GM12878 (cell line): ENCODE measurements around the gene SUPT4H1. TPM values are rescaled to one million over a fixed set of nuclear protein-coding genes. Genes with fewer than 3 reads are reported as not detected.

Experiments
- ATAC-seq: fragments of 200-7000 bp; cut with Tn5 transposase; 3 replicates; pipeline ENCODE4 v1.9.1; 2020; ENCODE audit warnings: mild to moderate bottlenecking, moderate library complexity
- BruUV-seq: library from RNA; stranded (reverse); fragments of 400-500 nt; replicated peaks from 2 replicates; lab custom pipeline; 2021; lab: Mats Ljungman, UMichigan
- CTCF ChIA-PET: fragments of 300-600 bp; sonication (Branson Sonifier 250); formaldehyde crosslinking; extraction: SDS; loops from one replicate; lab custom pipeline; 2021; ENCODE audit warnings: inconsistent platforms; lab: Yijun Ruan, JAX
- POLR2A ChIA-PET: fragments of 350-600 bp; formaldehyde crosslinking; extraction: SDS; loops from one replicate; lab custom pipeline; 2021; ENCODE audit warnings: inconsistent platforms; lab: Charles Lee
- RAD21 ChIA-PET: fragments of 300-600 bp; sonication (Branson Sonifier 250); formaldehyde crosslinking; loops from one replicate; lab custom pipeline; 2023; ENCODE audit warnings: antibody characterized with exemption; ENCODE audit not compliant: unreplicated experiment; lab: Charles Lee
- SMC1A ChIA-PET: fragments of 300-600 bp; sonication (Branson Sonifier 250); formaldehyde crosslinking; loops from one replicate; lab custom pipeline; 2023; ENCODE audit not compliant: unreplicated experiment, uncharacterized antibody; lab: Charles Lee
- DNase-seq: peaks from one replicate; pipeline ENCODE4 v3.0.0-alpha.2; 2011; ENCODE audit warnings: low read depth, low spot score
- FAIRE-seq: peaks from 3 replicates; lab custom pipeline; 2011; peaks lifted over from hg19 to GRCh38; lab: Jason Lieb, UNC
- H2AFZ ChIP-seq: 2 replicates; pipeline ENCODE4 v1.6.0; 2011; ENCODE audit warnings: low read depth, low read length, control low read depth; ENCODE audit not compliant: control insufficient read depth
- H3K27ac ChIP-seq: 2 replicates; pipeline ENCODE4 v1.5.1; 2011; ENCODE audit warnings: control low read depth; ENCODE audit not compliant: control insufficient read depth, insufficient read depth
- H3K27me3 ChIP-seq, 2 experiments: replicated peaks in 1 of 2; 2 replicates each; pipeline versions ENCODE4 v1.6.0 to v1.6.1; 2011; ENCODE audit warnings: low read length in 1 of 2; ENCODE audit not compliant: control insufficient read depth in 2 of 2, insufficient read depth in 2 of 2
- H3K36me3 ChIP-seq, 2 experiments: 2 replicates each; pipeline ENCODE4 v1.5.1; 2011; ENCODE audit warnings: low read length in 1 of 2; ENCODE audit not compliant: control insufficient read depth in 2 of 2, insufficient read depth in 2 of 2
- H3K4me1 ChIP-seq: 2 replicates; pipeline ENCODE4 v1.6.1; 2011; ENCODE audit warnings: mild to moderate bottlenecking, low read length, moderate library complexity, mixed read lengths; ENCODE audit not compliant: control insufficient read depth, insufficient read depth
- H3K4me2 ChIP-seq: 2 replicates; pipeline ENCODE4 v1.6.0; 2011; ENCODE audit warnings: control low read depth; ENCODE audit not compliant: control insufficient read depth, insufficient read depth
- H3K4me3 ChIP-seq: fragments of 200-600 bp; sonication (generic); 2 replicates; pipeline ENCODE4 v1.5.1; 2016
- H3K79me2 ChIP-seq: 2 replicates; pipeline ENCODE4 v1.6.0; 2011; ENCODE audit warnings: low read length; ENCODE audit not compliant: control insufficient read depth, insufficient read depth
- H3K9ac ChIP-seq: 2 replicates; pipeline ENCODE4 v1.8.0; 2011; ENCODE audit warnings: low read length, control low read depth, mixed read lengths; ENCODE audit not compliant: control insufficient read depth, insufficient read depth
- H3K9me3 ChIP-seq: replicated peaks from 3 replicates; pipeline ENCODE4 v1.5.1; 2011; ENCODE audit warnings: mild to moderate bottlenecking, low read length; ENCODE audit not compliant: control insufficient read depth, insufficient read depth
- H4K20me1 ChIP-seq: 2 replicates; pipeline ENCODE4 v1.6.0; 2011; ENCODE audit not compliant: control insufficient read depth, insufficient read depth
- ETV6 ChIP-seq, 2 experiments: fragments of 450-650 bp in 1 of 2; IDR thresholded peaks in 1 of 2; conservative IDR thresholded peaks in 1 of 2; 2 replicates each; pipeline ENCODE4 v1.6.1; 2014; ENCODE audit warnings: antibody characterized with exemption in 1 of 2, borderline replicate concordance in 1 of 2, low read depth in 1 of 2, mild to moderate bottlenecking in 1 of 2, moderate library complexity in 1 of 2
- POLR2AphosphoS5 ChIP-seq: IDR thresholded peaks from 2 replicates; pipeline ENCODE4 v1.6.1; 2011; ENCODE audit warnings: mild to moderate bottlenecking, low read length, inconsistent platforms
- WGBS: methylation state at CpG from one replicate; pipeline ENCODE4 v1.1.6; 2016; ENCODE audit warnings: low lambda C conversion rate; ENCODE audit not compliant: insufficient replicate concordance, insufficient coverage; ENCODE audit errors: missing lambda C conversion rate; 5-methylcytosine and 5-hydroxymethylcytosine counted together
- in situ Hi-C: fragments of 300-500 bp; cut with MboI; formaldehyde crosslinking; loops from 9 replicates; pipeline ENCODE4 v1.14.3; 2018; ENCODE audit warnings: mixed read lengths
- intact Hi-C: fragments of 100-400 bp; cut with micrococcal nuclease; formaldehyde crosslinking; loops from one replicate; pipeline ENCODE4 v1.14.2; 2022; ENCODE audit not compliant: unreplicated experiment
- polyA plus RNA-seq, 11 experiments: library from polyadenylated mRNA; depleted of rRNA in 4 of 11; unstranded in 6 of 11; stranded (reverse) in 5 of 11; fragments of >200 nt; fragmentation: Nextera tagmentation in 4 of 11; fragmentation: Illumina TruSeq in 1 of 11; extraction: Ambion mirVana in 4 of 11; extraction: Trizol in 1 of 11; gene quantifications; 1 replicate in 1 of 11; 2 replicates in 10 of 11; pipeline versions ENCODE4 v1.2.1 to v1.2.3, GENCODE V29; 2011 to 2016; ENCODE audit warnings: inconsistent platforms in 2 of 11, missing spikeins in 2 of 11, low read depth in 1 of 11
- total RNA-seq, 4 experiments: library from RNA; depleted of rRNA in 3 of 4; stranded (reverse); fragments of >200 nt in 3 of 4; fragmentation: Illumina TruSeq in 1 of 4; extraction: Trizol in 1 of 4; gene quantifications; 2 replicates each; pipeline versions ENCODE4 v1.2.1 to v1.2.3, GENCODE V29; 2013 to 2021
- TF ChIP-seq, protein P1 (sequence below): fragments of 450-650 bp; conservative IDR thresholded peaks from 2 replicates; pipeline ENCODE4 v1.6.1; 2017; ENCODE audit warnings: mild to moderate bottlenecking, moderate library complexity

SUPT4H1 gene
- total and polyA plus RNA-seq, 10 of the 15 experiments (the other 5 are each of a cell fraction or from before 2014, with no cell fraction given) = 83.8 to 293 (median 128) TPM

DNA sequence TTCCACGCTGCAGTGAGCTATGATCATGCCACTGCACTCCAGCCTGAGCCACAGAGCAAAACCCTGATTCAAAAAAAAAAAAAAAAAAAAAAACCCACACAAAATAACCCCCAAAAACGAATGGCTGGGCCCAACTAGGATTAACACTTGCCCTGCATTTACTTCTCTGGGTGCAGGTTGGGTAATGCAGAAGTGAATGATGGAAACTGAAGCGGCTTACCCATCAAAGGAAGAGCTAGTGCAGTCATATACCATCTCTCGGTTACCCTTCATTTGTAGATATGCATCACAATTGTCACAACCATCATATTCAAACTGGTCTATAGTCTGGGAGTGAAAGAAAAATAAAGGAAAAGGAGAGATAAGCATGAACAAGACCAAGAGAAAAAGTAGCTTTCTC lies 819 bp downstream of the SUPT4H1 start (continued):
- TF ChIP-seq ETV6 (conservative IDR thresholded peaks at IDR 0.05 in 1 of 2, IDR thresholded peaks at IDR 0.05 in 1 of 2; ENCODE audit: borderline replicate concordance in 1 of 2, low read depth in 1 of 2) = no peak

- H3K36me3 ChIP-seq = peaks cover 20 to 37% of the 10 kb centered on the region in 2 experiments
- TF ChIP-seq POLR2AphosphoS5 = peak; percentile 64; the same call in 1 of the 2 replicates
- TF ChIP-seq, protein P1, sequence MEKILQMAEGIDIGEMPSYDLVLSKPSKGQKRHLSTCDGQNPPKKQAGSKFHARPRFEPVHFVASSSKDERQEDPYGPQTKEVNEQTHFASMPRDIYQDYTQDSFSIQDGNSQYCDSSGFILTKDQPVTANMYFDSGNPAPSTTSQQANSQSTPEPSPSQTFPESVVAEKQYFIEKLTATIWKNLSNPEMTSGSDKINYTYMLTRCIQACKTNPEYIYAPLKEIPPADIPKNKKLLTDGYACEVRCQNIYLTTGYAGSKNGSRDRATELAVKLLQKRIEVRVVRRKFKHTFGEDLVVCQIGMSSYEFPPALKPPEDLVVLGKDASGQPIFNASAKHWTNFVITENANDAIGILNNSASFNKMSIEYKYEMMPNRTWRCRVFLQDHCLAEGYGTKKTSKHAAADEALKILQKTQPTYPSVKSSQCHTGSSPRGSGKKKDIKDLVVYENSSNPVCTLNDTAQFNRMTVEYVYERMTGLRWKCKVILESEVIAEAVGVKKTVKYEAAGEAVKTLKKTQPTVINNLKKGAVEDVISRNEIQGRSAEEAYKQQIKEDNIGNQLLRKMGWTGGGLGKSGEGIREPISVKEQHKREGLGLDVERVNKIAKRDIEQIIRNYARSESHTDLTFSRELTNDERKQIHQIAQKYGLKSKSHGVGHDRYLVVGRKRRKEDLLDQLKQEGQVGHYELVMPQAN = no peak
- H4K20me1 ChIP-seq = no peaks in the 10 kb centered on the region; the same call in 1 of the 2 replicates
- ChIA-PET SMC1A (interaction anchor here (0.6 to 9.6 kb wide), 8 partner anchors 14 to 229 kb away, joined by 3 to 249 read pairs (median 4); partner anchors contain the start of gene RNF43), CTCF (interaction anchor here (0.6 to 6.7 kb wide), 5 partner anchors 11 to 70 kb away, joined by 3 to 163 read pairs (median 20); partner anchors contain the start of gene RNF43), POLR2A (interaction anchor here (0.6 to 18.5 kb wide), 3 partner anchors 14 to 80 kb away, joined by 3 to 373 read pairs (median 219); partner anchors contain the start of gene RNF43), RAD21 (interaction anchor here (1.0 to 18.1 kb wide), 6 partner anchors 11 to 68 kb away, joined by 3 to 323 read pairs (median 4); partner anchors contain the start of genes RNF43 and TSPOAP1)
- intact Hi-C loops (no loop called here), in situ Hi-C loops (no loop called here)
- no peaks in the 10 kb centered on the region for H3K27me3 ChIP-seq
- no peak overlapping the region for H3K4me2 ChIP-seq
- FAIRE-seq (no peak), DNase-seq (no peak), ATAC-seq (no peak)
- peaks cover 40% of the 10 kb centered on the region for H3K4me1 ChIP-seq
- 88% methylated on average over 1 of the region's 1 CpG for WGBS
- peaks cover 85% of the 10 kb centered on the region for H3K79me2 ChIP-seq
- H3K9ac ChIP-seq = no peak overlapping the region
- H3K4me3 ChIP-seq = no peak overlapping the region
- no peak overlapping the region for H3K27ac ChIP-seq
- H2AFZ ChIP-seq = no peak overlapping the region
- BruUV-seq = no TSS peak
- H3K9me3 ChIP-seq = no peaks in the 10 kb centered on the region
Observed at GRCh38 chr17:58348038-58348437, 4.0 kb downstream of the SUPT4H1 start.
